Activated naive CD8-positive, alpha-beta T cell treated with anti-CD3 and anti-CD28 coated beads, Interleukin-2, amount 50 U/mL, for 24 hours (primary cell): Measurements from ENCODE around the gene PRDM15.

Source experiments
- ATAC-seq: fragments of 150-1000 bp; cut with Tn5 transposase; one replicate; pipeline ENCODE4 v1.10.0; 2021
- DNase-seq: peaks from one replicate; pipeline ENCODE4 v3.0.0; 2021
- H3K27ac Mint-ChIP-seq: one replicate; pipeline ENCODE4 v1.8.0; 2021; ENCODE audit warnings: mild to moderate bottlenecking, mixed read lengths
- H3K27me3 Mint-ChIP-seq: one replicate; pipeline ENCODE4 v1.8.0; 2021; ENCODE audit warnings: mixed read lengths
- H3K36me3 Mint-ChIP-seq: one replicate; pipeline ENCODE4 v1.8.0; 2021; ENCODE audit warnings: low read depth, mixed read lengths
- H3K4me1 Mint-ChIP-seq: one replicate; pipeline ENCODE4 v1.8.0; 2021; ENCODE audit warnings: mixed read lengths
- H3K4me3 Mint-ChIP-seq: one replicate; pipeline ENCODE4 v1.8.0; 2021; ENCODE audit warnings: mild to moderate bottlenecking, moderate library complexity, mixed read lengths
- H3K9me3 Mint-ChIP-seq: one replicate; pipeline ENCODE4 v1.8.0; 2021; ENCODE audit warnings: mixed read lengths

The PRDM15 gene

DNA sequence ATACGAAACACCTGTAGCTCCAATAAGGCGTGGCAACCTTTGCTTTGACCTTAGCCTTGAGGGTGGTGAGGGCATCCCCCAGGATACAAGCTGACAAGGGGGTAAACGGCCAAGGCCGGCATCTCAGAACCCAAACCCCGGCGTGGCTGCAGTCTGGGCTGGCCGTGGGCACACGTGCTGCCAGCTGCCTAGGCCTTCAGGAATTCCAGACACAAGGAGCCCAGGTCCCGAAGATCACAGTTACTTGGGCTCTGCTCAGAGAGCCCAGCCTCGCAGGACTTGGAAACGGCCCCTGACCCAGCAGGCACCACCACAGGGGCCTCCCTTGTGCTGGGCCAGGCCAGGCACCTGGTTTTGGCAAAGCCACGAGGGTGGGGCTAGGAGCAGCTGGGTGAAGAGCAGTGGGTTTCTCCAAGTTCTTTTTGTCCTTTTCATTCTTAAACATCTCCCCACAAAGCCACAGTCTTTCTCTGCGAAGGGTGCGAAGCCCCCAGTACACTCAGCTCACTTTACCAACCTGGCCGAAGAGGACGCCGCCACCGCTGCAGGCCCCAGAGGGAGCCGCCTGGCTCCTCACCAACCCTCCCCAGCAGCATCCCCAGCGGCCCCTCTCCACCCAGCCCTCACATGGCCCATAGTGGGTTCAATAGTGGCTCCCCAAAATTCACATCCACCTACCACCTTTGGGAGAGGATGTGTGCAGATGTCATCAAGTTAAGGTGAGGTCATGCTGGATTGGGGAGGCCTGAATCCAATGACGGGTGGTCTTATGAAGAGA lies 26.8 kb downstream of the PRDM15 start:
- H3K36me3 Mint-ChIP-seq, result peaks cover 33% of the 10 kb centered on the region
- no peaks in the 10 kb centered on the region for H3K27me3 Mint-ChIP-seq
- H3K27ac Mint-ChIP-seq, result no peak overlapping the region
- ATAC-seq (no peak), DNase-seq (no peak)
- no peaks in the 10 kb centered on the region for H3K9me3 Mint-ChIP-seq
- H3K4me3 Mint-ChIP-seq, result no peak overlapping the region
- no peaks in the 10 kb centered on the region for H3K4me1 Mint-ChIP-seq

GRCh38 chr21:41851090-41851790 lies 27.9 kb downstream of the PRDM15 start:
- ATAC-seq, result no peak
- Mint-ChIP-seq H3K9me3 (no peaks in the 10 kb centered on the region), H3K4me1 (no peaks in the 10 kb centered on the region), H3K4me3 (no peak overlapping the region), H3K27ac (no peak overlapping the region), H3K27me3 (no peaks in the 10 kb centered on the region), H3K36me3 (peaks cover 24% of the 10 kb centered on the region)
- no peak for DNase-seq

DNA sequence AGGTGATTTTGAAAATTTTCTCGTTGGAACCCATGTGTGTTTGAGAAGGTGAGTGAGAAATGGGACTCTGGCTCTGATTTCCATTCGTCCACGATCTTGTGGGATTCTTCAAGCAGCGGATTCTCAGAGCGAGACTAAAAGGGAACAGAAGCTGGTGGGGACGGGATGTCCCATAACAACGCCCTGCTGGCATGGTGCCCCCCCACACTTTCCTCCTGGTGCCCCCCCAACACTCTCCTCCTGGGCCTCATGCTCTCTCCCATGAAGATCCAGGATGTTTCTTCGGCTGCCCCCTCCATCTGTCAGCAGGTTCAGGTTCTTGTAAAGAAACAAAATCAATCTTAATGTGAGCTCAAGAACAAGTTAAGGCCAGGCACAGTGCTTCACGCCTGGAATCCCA lies 29.1 kb downstream of the PRDM15 start:
- Mint-ChIP-seq H3K4me3 (no peak overlapping the region), H3K9me3 (no peaks in the 10 kb centered on the region), H3K4me1 (no peaks in the 10 kb centered on the region), H3K27ac (no peak overlapping the region), H3K36me3 (peaks cover 29% of the 10 kb centered on the region), H3K27me3 (no peaks in the 10 kb centered on the region)
- DNase-seq (no peak), ATAC-seq (no peak)

GRCh38 chr21:41848958-41849580 lies 30.1 kb downstream of the PRDM15 start:
- Mint-ChIP-seq H3K9me3 (no peaks in the 10 kb centered on the region), H3K27me3 (no peaks in the 10 kb centered on the region), H3K36me3 (peaks cover 24% of the 10 kb centered on the region), H3K4me3 (no peak overlapping the region), H3K4me1 (no peaks in the 10 kb centered on the region), H3K27ac (no peak overlapping the region)
- no peak for DNase-seq
- ATAC-seq, result no peak

DNA sequence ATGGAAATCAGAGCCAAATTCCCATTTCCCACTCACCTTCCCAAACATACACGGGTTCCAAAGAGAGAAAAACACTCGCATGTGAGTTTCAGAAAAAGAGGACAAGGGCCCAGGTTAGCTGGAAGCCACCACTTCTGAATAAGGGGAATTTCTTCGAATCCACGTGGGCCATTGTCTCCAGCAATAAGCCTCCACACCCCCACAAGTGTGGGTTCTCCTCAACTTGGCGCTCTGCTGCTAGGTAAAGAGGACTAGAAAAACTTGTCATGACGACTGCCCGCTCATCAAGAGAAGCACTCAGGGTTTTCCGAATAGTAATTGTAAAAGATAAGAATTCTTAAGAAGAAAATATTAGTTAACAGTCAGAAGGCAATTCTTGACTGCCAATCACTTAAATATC lies 30.6 kb downstream of the PRDM15 start:
- Mint-ChIP-seq H3K36me3 (peaks cover 26% of the 10 kb centered on the region), H3K27me3 (no peaks in the 10 kb centered on the region), H3K9me3 (no peaks in the 10 kb centered on the region), H3K4me3 (no peak overlapping the region), H3K4me1 (no peaks in the 10 kb centered on the region), H3K27ac (no peak overlapping the region)
- no peak for DNase-seq
- ATAC-seq, result no peak

- peaks cover 26% of the 10 kb centered on the region for H3K36me3 Mint-ChIP-seq
- H3K27ac Mint-ChIP-seq, result no peak overlapping the region
- no peaks in the 10 kb centered on the region for H3K9me3 Mint-ChIP-seq
- H3K4me3 Mint-ChIP-seq, result no peak overlapping the region
- ATAC-seq, result no peak
- no peaks in the 10 kb centered on the region for H3K4me1 Mint-ChIP-seq
- H3K27me3 Mint-ChIP-seq, result no peaks in the 10 kb centered on the region
- DNase-seq, result no peak
Observed at GRCh38 chr21:41847066-41847804, 31.9 kb downstream of the PRDM15 start.

GRCh38 chr21:41846536-41846935 lies 32.6 kb downstream of the PRDM15 start:
- no peak for DNase-seq
- peaks cover 32% of the 10 kb centered on the region for H3K36me3 Mint-ChIP-seq
- H3K27me3 Mint-ChIP-seq, result no peaks in the 10 kb centered on the region
- H3K9me3 Mint-ChIP-seq, result no peaks in the 10 kb centered on the region
- no peak for ATAC-seq
- H3K4me3 Mint-ChIP-seq, result no peak overlapping the region
- no peaks in the 10 kb centered on the region for H3K4me1 Mint-ChIP-seq
- H3K27ac Mint-ChIP-seq, result no peak overlapping the region

- H3K9me3 Mint-ChIP-seq, result peaks cover 5% of the 10 kb centered on the region
- no peaks in the 10 kb centered on the region for H3K4me1 Mint-ChIP-seq
- DNase-seq (no peak), ATAC-seq (no peak)
- no peak overlapping the region for H3K4me3 Mint-ChIP-seq
- no peak overlapping the region for H3K27ac Mint-ChIP-seq
- no peaks in the 10 kb centered on the region for H3K27me3 Mint-ChIP-seq
- H3K36me3 Mint-ChIP-seq, result peaks cover 37% of the 10 kb centered on the region
Observed at GRCh38 chr21:41846033-41846317, 33.2 kb downstream of the PRDM15 start.

DNA sequence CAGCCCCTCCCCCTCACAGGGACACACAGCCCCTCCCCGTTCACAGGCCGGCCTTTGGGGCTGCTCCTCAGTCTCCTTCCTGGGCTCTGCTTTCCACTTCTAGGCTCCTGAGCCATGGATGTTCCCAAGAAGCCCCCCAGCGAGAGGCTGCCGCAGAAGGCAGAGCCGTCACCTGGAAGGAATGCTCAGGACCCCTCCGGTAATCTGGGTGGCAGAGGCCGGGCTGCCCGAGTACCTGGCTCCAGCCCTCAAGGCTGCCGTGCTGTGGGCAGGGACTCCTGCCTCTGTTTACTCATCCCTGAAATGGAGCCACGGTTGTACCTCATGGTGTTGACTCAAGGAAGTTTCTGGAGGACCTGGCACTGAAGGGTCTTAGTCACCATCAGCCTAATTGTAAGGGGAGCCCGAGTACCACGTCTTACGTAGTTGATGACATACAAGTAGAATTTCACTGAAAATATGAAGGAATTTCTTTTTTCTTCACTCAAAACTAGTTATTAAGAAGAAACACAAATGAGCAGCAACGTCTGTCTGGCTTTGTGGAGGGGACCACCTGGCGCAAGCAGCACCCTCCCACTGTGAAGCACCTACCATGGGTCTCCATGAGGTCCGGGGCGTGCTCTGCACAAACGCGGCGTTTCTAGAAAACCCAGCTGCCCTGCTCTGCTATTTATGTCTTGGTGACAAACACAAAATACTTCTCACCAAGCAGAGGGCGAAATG lies 33.7 kb downstream of the PRDM15 start:
- no peak for DNase-seq
- Mint-ChIP-seq H3K27ac (no peak overlapping the region), H3K4me3 (no peak overlapping the region), H3K27me3 (no peaks in the 10 kb centered on the region), H3K36me3 (peaks cover 38% of the 10 kb centered on the region), H3K9me3 (peaks cover 5% of the 10 kb centered on the region), H3K4me1 (no peaks in the 10 kb centered on the region)
- no peak for ATAC-seq

GRCh38 chr21:41843584-41843983 lies 35.6 kb downstream of the PRDM15 start:
- no peak for ATAC-seq
- Mint-ChIP-seq H3K4me3 (no peak overlapping the region), H3K36me3 (peaks cover 36% of the 10 kb centered on the region), H3K27ac (no peak overlapping the region), H3K4me1 (no peaks in the 10 kb centered on the region), H3K27me3 (no peaks in the 10 kb centered on the region), H3K9me3 (peaks cover 5% of the 10 kb centered on the region)
- no peak for DNase-seq

DNA sequence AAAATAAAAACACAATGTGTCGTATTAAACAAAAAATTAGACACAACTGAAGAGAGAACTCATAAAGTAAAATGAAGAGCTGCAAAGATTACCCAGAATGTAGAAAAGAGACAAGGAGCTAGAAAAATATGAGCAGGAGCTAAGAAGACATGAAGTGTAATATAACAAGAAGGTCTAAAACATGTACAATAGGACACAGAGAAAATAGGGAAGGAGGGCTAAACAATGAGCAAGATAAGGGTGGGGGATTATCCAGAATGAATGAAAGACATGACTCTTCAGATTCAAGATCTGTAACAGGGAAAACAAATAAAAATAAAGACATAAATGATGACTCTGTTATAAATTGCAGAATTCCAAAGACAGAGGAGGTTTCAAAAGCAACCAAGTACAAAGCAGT lies 38.3 kb downstream of the PRDM15 start:
- Mint-ChIP-seq H3K27me3 (no peaks in the 10 kb centered on the region), H3K4me3 (no peak overlapping the region), H3K27ac (no peak overlapping the region), H3K36me3 (peaks cover 52% of the 10 kb centered on the region), H3K4me1 (no peaks in the 10 kb centered on the region), H3K9me3 (peaks cover 5% of the 10 kb centered on the region)
- DNase-seq, result no peak
- no peak for ATAC-seq

GRCh38 chr21:41839387-41840000 lies 39.6 kb downstream of the PRDM15 start:
- DNase-seq (no peak), ATAC-seq (no peak)
- Mint-ChIP-seq H3K27ac (no peak overlapping the region), H3K27me3 (no peaks in the 10 kb centered on the region), H3K9me3 (peaks cover 5% of the 10 kb centered on the region), H3K36me3 (peaks cover 47% of the 10 kb centered on the region), H3K4me3 (no peak overlapping the region), H3K4me1 (no peaks in the 10 kb centered on the region)

- Mint-ChIP-seq H3K27ac (no peak overlapping the region), H3K27me3 (no peaks in the 10 kb centered on the region)
Observed at GRCh38 chr21:41837756-41838297, 41.3 kb downstream of the PRDM15 start.

More at GRCh38 chr21:41837756-41838297, 41.3 kb downstream of the PRDM15 start:
- ATAC-seq (no peak), DNase-seq (no peak)
- Mint-ChIP-seq H3K36me3 (peaks cover 42% of the 10 kb centered on the region), H3K4me1 (no peaks in the 10 kb centered on the region), H3K4me3 (no peak overlapping the region), H3K9me3 (peaks cover 5% of the 10 kb centered on the region)
